DLD1 (cell line): ENCODE measurements around the gene DGKD.

Experiments used
- in situ Hi-C: cut with HindIII; loops from 2 replicates; pipeline ENCODE4 v1.10.0; 2017; ENCODE audit warnings: low sequenced_read_pairs

Gene DGKD

GRCh38 chr2:233410196-233410760 is 56.0 kb downstream of the DGKD start:
- in situ Hi-C loops, result no loop called here

DNA sequence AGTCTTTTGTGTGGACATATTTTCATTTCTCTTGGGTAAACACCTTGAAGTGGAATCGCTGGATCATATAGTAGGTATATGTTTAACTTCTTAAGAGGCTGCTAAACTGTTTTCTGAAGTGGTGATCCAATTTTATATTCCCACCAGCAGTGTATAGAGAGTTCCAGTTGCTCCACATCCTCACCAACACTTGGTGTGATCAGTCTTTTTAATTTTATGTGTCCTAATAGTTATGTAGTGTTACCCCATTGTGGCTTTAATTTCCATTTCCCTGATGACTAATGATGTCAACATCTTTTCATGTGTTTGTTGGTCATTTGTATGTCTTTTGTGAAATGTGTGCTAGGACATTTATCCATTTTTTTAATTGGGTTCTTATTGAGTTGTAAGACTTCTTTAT is 56.9 kb downstream of the DGKD start:
- in situ Hi-C loops, result no loop called here

DNA sequence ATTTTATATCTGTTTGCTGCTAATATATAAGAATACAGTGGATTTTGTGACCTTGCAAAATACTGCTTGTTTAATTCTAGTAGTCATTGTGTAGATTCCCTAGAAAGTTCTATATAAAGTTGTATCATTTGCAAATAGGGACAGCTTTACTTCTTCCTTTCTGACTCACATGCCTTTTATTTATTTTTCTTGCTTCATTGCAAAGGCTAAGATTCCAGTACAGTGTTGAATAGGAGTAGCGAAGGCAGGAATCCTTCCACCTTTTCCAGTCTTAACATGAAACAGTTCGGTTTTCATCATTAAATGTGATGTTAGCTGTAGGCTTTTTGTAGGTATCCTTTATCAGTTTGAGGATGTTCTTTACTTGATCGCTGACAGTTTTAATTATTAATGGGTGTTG is 58.1 kb downstream of the DGKD start:
- in situ Hi-C loops, result no loop called here

DNA sequence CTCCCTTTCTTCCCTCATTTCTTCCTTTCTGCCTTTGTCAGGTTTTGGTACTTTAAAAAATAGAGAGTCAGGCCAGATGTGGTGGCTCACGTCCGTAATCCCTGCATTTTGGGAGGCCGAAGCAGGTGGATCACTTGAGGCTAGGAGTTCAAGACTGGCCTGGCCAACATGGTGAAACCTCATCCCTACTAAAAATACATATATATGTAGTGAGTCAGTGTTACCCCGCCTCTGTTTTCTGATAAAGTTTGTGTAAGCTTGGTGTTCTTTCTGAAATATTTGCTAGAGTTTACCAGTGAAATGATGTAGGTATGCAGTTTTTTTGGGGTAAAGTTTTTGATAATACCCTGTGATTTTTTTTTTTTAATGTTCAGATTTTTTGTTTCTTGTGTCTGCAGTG is 58.8 kb downstream of the DGKD start:
- in situ Hi-C loops, result no loop called here

DNA sequence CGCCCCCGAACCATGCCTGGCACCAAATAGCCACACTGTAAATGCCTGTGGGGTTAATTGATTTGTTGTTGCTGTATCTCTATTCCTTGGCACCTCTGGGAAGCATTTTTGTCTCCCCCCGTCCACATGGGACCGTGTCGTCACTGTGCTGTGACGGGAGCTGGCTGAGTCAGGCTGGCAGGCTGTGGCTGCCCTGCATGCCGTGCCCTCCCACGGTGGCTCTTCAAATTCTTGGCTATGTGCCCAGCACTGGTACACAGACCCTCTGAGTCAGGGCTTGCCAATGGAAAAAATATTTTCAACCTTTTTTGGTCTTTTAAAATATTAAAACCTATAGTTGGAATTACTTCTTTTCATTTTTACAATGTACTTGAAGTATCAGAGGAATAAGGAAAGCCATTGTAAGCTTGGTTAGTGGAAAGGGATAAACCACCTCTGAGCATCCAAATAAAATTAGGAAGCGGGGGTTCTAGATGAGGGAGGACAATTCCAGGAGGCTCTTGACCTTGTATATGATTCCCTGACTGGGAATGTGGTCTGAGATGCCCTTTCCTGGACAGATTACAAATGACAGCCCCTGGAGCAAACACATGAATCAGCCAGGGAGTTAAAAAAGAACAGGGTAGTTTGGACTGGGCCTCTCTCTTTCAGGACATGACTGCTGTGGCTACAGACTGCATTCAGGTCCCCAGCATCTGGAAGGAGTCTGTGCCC is 59.4 kb downstream of the DGKD start:
- in situ Hi-C loops, result no loop called here

DNA sequence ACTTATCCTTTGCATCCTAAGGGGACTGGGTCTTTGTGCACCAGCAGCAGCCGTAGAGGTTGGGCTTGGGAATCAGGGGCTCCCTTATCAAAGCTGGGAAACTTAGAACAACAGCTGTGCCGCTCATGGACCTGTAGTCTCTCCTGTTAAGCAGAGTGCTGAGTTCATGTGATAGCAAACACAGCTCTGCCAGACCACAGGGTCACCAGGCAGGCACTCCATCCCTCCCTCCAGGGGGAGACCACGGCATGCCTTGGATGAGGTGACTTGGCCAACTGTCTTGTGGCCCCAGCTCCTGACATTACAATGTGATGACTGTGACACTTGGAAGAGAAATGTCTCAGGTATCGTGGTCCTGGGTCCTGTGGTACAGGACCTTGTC is 60.0 kb downstream of the DGKD start:
- in situ Hi-C loops, result no loop called here

DNA sequence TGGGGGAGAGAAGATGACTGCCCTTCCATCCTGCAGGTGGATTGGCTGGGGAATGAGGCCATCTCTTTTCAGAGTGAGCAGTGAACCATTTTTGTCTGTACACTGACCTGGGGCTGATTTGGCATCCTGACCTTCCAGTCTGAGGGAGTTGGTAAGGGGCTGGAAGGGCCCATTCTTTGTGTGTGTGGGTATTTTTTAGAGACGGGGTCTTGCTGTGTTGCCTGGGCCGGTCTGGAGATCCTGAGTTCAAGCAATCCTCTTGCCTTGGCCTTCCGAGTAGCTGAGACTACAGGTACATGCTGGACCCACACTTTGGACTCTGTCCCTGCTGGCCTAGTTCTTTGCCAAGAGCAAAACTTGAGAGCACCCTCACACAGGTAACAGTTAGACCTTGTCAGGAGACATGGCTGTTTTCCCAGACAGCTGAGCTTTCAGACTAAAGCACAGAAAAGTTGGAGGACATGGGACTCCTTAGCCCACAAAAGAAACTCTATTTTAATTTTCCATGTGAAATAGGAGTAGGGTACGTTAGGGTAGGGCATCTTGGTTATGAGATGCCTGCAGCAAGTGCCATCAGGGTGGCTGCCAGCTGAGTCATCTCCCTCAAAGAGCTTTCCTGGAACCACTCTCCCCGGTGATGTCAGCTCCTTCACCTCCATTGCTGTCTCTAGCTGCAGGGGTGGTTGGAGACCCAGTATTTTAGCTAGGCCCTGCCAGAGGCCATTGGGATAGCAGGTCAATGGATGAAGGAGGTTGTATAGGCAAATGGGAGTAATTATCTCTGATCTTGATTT is 60.7 kb downstream of the DGKD start:
- in situ Hi-C loops, result no loop called here

GRCh38 chr2:233416199-233416598 is 61.9 kb downstream of the DGKD start:
- in situ Hi-C loops, result no loop called here

- in situ Hi-C loops, result no loop called here
Observed at GRCh38 chr2:233416706-233417105, 62.4 kb downstream of the DGKD start.

GRCh38 chr2:233417282-233417681 is 63.0 kb downstream of the DGKD start:
- in situ Hi-C loops, result no loop called here

- in situ Hi-C loops, result no loop called here
Observed at GRCh38 chr2:233418052-233418760, 63.9 kb downstream of the DGKD start.

- in situ Hi-C loops, result no loop called here
Observed at GRCh38 chr2:233418761-233419546, 64.7 kb downstream of the DGKD start.

- in situ Hi-C loops, result no loop called here
Observed at GRCh38 chr2:233419602-233420391, 65.5 kb downstream of the DGKD start.

DNA sequence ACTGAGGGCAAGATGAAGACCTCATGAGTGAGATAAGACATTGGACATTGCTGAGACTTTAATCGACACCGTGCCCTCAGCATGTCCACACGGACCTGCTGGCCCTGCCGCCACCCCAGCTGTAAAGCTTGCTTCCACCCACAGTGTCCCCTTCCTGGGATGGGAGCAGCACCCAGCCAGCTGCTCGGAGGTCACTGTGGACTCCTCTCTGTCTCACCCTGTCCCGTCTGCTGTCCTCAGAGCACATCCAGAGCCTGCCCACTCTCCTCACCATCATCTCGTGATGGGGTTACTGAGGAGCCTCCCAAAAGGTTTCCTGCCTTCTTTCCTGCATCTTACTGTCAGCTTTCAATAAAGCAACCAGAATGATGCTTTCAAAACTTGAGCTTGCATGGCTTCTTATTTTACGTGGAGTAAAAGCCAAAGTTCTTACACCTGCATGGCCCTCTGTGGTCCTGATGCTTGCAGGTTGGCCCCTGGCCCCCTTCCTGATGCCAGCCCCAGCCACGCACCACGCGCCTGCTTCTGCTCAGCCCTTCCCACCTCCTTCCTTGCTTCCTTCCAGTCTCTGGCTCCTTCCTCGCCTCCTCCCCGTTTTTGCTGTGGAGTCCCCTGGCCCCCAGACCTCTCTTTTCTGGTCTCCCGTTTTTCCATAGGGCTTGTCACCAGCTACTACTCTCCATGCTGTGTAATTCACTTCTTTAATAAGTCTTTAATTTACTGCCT is 67.0 kb downstream of the DGKD start:
- in situ Hi-C loops, result no loop called here

GRCh38 chr2:233422050-233422639 is 67.9 kb downstream of the DGKD start:
- in situ Hi-C loops, result no loop called here

- in situ Hi-C loops, result no loop called here
Observed at GRCh38 chr2:233422649-233423551, 68.6 kb downstream of the DGKD start.

DNA sequence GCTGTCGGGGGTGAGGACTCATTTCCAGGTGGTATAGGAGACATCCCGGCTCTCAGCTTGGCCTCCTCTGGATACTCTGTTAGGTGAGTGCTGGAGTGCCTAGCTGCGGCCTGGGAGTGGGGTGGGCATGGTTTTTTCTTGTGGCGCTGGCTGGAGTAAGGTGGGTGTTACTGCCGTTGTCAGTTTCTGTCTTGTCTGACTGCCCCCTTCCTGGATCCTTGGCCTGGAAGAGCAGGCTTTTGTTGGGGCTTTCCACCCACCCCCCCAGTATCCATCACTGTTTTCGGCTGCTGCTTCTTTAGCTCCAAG is 69.2 kb downstream of the DGKD start:
- in situ Hi-C loops, result no loop called here
